Stimulated activated CD4-positive, alpha-beta T cell treated with anti-CD3 and anti-CD28 coated beads, Interleukin-12 subunit alpha, Interleukin-12 subunit beta, amount 100 ng/mL, for 24 hours (primary cell): ENCODE results near the gene CNOT9.

ENCODE experiments used
- DNase-seq, 2 experiments: peaks; one replicate each; pipeline ENCODE4 v3.0.0-alpha.2; 2020; ENCODE audit warnings: low read depth in 2 of 2

Gene CNOT9

GRCh38 chr2:218644721-218645120 lies 76.1 kb downstream of the CNOT9 start:
- no peak for DNase-seq

GRCh38 chr2:218645126-218645525 lies 76.5 kb downstream of the CNOT9 start:
- DNase-seq, result no peak
